Stimulated activated naive CD4-positive, alpha-beta T cell treated with Interleukin-2 at 50 U/mL for 16 hours (primary cell): ENCODE data around the gene CPA5.

Experiments used
- DNase-seq: peaks from one replicate; lab custom pipeline; 2025; lab: John Stamatoyannopoulos, UW

CPA5 gene

GRCh38 chr7:130379532-130379920 is 34.9 kb downstream of the CPA5 start:
- no peak for DNase-seq

- DNase-seq, result no peak
Observed at GRCh38 chr7:130379921-130380860, 35.6 kb downstream of the CPA5 start, which contains the start of gene CPA1. CPA1 (plus strand) TSS chr7:130380494; CDS start chr7:130380521, 27 bp downstream.

DNA sequence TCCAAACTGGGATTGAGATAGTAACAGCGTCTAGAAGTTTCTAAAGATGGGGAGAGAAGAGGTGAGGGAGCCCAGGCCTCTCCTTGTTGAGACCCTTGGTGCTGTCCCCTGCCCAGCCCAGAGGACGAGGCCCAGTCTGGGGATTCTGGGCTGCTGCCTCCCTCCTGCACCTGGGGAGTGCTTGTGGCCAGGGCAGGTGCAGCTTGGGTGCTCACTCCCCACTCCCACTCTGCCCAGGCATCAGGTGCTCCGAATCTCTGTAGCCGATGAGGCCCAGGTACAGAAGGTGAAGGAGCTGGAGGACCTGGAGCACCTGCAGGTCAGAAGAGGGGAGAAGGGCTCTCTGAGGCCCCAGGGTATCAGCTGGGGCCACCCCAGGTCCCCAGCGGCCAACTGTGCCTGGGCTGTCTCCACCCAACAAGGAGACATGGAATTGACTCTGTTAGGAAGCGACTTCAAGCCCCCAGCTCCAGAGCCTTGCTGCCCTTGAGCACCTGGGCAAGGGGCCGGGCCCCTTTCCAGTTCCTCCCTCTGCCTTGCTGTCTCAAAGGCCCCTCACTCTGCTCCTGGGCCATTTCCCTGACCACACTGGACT is 36.3 kb downstream of the CPA5 start:
- no peak for DNase-seq

DNA sequence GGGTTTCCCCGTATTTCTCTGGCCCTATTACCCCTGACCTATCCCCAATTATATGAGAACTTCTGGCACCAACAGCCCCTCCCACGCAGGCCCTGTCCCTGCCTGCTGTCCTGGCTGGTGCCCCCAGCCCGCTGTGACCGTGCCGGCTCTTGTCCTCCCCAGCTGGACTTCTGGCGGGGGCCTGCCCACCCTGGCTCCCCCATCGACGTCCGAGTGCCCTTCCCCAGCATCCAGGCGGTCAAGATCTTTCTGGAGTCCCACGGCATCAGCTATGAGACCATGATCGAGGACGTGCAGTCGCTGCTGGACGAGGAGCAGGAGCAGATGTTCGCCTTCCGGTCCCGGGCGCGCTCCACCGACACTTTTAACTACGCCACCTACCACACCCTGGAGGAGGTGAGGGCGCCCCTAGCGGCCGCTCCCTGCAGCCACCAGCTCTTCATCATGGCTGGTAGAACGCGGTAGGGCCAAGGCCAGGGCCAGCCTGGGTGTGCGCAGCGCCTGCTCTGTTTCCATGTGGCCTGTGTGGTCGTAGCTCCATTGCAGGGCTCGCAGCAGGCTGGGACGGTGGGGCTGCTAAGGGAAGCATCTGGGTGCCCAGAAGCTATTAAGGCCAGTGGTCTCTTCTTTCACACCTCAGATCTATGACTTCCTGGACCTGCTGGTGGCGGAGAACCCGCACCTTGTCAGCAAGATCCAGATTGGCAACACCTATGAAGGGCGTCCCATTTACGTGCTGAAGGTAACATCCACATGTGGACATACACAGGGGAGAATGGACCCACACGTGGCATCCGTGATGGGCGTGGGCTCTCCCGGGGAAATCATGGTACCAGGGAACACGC is 37.1 kb downstream of the CPA5 start:
- DNase-seq, result no peak

- DNase-seq, result no peak
Observed at GRCh38 chr7:130383187-130383980, 38.8 kb downstream of the CPA5 start.

DNA sequence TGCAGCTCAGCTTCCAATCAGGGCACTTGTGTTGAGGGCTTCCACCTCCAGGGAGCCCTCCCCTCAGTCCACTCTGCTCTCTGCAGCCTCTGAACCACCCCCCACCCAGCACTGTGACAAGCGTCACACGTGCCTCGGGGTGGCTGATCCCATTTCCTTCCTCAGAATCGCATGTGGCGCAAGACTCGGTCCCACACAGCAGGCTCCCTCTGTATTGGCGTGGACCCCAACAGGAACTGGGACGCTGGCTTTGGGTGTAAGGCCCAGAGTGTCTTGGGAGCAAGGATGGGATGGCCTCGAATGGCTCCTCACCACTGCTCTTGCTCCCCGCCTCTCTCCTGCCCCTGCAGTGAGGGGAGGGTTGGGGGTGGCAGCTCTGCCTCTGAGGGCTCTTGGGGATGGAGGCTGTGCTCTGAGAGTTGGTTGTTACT is 39.8 kb downstream of the CPA5 start:
- no peak for DNase-seq

GRCh38 chr7:130384841-130385599 is 40.4 kb downstream of the CPA5 start:
- DNase-seq, result no peak

DNA sequence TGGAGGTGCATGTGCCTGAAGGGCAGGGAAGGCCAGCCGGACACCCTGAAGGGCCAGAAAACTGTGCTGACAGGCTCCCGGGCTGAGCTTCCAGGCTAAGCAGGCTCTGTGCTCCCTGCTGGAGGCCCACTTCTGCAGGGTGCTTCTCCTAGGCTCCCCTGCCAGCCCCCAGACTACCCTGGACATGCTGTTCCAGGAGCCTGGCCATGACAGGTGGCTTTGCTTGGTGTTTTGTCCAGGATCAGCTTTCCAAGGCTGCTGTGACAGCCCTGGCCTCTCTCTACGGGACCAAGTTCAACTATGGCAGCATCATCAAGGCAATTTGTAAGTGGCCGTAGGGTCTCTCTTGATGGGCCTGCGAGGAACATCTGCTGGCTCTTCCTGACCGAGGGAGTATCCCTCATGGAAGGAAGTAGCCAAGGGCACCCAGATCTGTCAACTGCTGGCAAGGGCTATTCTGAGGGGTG is 41.0 kb downstream of the CPA5 start:
- no peak for DNase-seq

DNA sequence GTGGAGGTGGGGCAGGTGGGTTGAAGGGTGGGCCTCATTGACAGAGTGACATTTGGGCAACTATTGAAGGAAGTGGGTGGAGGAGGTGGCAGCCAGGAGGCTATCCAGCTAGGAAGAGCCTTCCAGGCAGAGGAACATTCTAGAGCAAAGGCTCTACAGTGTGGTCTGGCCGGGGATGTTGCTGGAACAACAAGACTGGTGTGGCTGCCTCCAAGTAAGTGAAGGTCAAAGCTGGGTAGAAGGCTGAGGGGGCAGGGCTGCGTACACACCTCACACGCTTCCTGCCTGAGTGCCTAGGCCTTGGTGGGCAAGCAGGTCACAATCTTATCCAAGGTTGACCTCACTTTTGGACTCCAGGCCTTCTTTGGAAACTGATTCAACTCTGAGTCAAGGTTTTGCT is 42.3 kb downstream of the CPA5 start:
- no peak for DNase-seq

GRCh38 chr7:130387306-130387627 is 42.7 kb downstream of the CPA5 start:
- no peak for DNase-seq

GRCh38 chr7:130387628-130388403 is 43.2 kb downstream of the CPA5 start:
- DNase-seq, result no peak

DNA sequence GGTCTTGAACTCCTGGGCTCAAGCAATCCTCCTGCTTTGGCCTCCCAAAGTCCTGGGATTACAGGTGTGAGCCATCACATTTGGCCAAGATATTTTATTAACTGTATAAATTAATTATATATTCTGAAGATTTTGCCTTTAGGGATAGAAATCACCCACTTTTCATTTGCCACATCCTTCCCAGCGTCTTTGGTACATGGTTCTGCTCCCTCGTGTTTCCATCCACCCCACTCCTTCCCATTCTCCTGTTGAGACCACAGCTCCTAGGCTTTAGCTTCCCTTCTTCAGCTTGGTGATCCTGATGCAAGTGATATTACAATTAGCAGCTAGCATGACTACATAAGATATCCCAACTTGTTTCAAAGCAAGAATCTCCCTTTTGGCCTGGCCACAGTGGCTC is 44.1 kb downstream of the CPA5 start:
- no peak for DNase-seq

DNA sequence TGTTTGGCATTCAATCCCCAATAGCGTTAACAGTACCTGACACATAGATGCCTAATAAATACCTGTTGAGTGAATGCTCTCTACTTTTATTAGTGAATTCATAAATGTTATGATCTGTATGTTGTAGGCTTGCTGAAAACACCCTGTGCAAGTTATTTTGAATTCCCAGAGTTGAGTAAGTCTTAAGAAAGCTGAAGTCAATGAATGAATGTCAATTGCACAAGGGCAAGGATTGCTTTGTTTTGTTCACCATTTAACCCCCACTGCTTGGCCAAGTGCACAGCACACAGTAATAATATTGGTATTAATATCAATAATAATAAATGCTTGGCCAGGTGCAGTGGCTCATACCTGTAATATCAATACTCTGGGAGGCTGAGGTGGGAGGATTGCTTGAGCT is 45.9 kb downstream of the CPA5 start:
- DNase-seq, result no peak

DNA sequence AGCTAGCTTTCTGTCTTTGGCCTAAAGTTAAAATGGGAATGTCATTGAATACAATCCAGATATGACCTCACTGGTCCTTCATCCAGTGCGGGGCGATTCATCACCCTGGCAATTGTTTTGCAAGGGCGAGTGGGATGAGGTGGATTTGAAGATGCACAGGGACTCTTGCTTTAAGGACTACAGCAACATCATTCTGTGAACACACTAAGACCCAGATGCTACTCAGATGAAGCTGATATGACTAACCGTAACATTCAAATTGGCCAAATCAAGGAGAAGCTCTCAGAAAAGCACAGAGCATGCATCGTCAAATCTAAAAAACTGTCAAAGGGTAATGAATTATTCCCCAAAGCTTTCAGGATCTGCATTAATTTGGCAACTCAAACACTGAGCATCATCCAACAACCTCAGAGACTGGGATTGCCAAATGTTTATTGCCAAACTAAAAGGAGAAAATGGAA is 48.5 kb downstream of the CPA5 start:
- DNase-seq, result no peak

DNA sequence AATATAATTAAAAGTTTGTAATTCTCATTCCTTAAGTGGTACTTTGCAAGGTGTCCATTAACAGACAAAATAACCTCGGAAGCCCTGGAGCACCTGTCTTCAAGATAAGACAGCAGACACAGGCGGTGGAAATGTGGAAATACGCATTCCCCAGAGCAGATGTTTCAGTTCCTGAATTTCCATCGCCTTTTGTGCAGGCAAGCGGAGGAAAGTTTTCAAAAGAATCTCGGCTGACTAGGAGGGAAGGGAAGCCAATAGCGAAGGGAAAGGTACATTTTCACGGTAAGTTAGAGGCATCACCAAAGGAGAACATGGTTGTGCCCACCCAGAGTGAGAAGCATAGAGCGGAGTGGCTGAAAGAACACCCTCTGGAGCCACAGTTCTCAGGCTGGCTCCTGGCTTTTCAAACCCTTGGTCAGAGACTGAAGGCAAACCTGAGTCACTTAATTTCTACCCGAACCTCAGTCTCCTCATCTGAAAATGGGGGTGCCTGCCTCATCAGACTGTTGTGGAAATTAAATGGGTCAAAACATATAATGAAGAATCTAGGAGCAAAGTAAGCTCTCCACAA is 49.3 kb downstream of the CPA5 start:
- no peak for DNase-seq

- DNase-seq, result no peak
Observed at GRCh38 chr7:130394421-130395195, 50.0 kb downstream of the CPA5 start.

DNA sequence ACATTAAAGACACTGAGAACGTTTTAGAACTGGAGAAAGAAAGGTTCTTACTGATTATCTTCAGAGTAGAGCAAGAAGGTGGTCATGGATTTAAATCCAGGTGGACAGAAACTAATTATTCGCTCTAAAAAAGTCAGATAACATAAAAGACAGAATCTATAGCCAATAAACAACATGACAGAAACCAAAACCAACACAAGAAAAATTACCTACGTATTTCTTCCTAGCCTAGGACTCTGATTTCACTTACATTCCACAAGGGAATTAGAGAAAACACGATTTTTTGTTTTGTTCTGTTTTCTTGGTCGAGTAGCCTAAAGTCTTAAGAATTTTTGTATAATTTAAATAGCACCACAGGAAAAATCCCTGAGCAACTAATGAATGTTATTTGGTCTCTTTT is 50.8 kb downstream of the CPA5 start:
- DNase-seq, result no peak

- DNase-seq, result no peak
Observed at GRCh38 chr7:130396109-130396508, 51.5 kb downstream of the CPA5 start.
